GM12865 (cell line): ENCODE results near the gene PTPN13.

ENCODE experiments used
- DNase-seq: peaks from one replicate; pipeline ENCODE4 v3.0.0; 2010; ENCODE audit warnings: low read depth
- H3K4me3 ChIP-seq: 2 replicates; pipeline ENCODE4 v1.5.1; 2011; ENCODE audit warnings: mild to moderate bottlenecking, low read depth, low read length, control low read depth
- TF ChIP-seq, protein P1 (sequence below): IDR thresholded peaks from 2 replicates; pipeline ENCODE4 v1.5.1; 2011; ENCODE audit warnings: low read length, control low read depth, low read depth, inconsistent platforms; ENCODE audit not compliant: insufficient read depth; ENCODE audit errors: missing control alignments

Gene PTPN13

DNA sequence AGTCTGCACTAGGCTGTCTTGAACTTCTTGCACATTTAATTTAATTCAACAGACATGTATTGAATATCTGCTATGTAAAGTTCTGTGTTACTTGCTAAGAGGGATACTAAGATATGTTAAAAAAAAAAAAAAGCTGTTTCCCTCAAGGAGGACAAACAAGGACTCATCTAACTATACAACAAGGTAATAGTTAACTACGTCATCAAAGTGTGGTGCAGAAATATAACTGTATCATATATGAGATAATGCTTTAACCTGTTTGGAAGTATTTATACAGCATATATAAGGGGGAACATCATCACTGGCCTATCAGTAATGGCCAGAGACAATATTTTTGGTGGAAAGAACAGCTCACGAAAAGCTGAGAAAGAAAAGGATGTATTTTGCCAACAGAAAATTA, 89.9 kb downstream of the PTPN13 start:
- DNase-seq, result no peak
- no peak overlapping the region for H3K4me3 ChIP-seq
- TF ChIP-seq, protein P1, sequence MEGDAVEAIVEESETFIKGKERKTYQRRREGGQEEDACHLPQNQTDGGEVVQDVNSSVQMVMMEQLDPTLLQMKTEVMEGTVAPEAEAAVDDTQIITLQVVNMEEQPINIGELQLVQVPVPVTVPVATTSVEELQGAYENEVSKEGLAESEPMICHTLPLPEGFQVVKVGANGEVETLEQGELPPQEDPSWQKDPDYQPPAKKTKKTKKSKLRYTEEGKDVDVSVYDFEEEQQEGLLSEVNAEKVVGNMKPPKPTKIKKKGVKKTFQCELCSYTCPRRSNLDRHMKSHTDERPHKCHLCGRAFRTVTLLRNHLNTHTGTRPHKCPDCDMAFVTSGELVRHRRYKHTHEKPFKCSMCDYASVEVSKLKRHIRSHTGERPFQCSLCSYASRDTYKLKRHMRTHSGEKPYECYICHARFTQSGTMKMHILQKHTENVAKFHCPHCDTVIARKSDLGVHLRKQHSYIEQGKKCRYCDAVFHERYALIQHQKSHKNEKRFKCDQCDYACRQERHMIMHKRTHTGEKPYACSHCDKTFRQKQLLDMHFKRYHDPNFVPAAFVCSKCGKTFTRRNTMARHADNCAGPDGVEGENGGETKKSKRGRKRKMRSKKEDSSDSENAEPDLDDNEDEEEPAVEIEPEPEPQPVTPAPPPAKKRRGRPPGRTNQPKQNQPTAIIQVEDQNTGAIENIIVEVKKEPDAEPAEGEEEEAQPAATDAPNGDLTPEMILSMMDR, result no peak

DNA sequence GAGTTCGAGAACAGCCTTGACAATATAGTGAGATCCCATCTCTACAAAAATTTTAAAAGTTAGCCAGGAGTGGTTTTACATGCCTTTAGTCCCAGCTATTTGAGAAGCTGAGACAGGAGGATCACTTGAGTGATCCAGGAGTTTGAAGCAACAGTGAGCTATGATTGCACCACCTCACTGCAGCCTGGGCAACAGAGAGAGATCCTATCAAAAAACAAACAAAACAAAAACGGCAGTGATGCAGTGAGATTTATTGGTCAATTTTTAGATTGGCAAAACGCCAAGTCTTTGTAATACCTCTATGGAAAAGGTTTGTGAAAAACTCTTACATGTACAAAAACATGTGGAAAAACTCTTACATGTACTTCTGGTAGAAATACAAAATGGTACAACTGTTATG, 91.3 kb downstream of the PTPN13 start:
- TF ChIP-seq, protein P1, result no peak
- DNase-seq, result no peak
- H3K4me3 ChIP-seq, result no peak overlapping the region

DNA sequence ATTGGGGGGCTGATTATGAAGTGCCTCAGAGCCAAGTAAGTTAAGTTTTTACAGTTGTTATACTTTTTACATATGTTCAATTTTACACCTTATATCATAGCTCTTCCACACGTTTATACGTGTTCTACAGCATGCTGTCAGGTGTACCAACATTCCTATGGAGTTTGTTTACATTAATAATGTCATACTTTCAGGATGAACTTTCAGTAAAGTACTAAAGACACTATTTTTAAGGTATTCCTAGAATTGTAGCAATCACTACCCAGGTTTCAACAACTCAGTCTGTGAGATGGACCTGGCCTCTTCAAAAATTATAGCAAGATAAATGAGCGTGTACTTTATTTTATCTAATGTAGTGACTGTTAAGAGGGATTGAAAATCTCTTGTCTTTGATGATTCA, 92.6 kb downstream of the PTPN13 start:
- DNase-seq, result no peak
- H3K4me3 ChIP-seq, result no peak overlapping the region
- TF ChIP-seq, protein P1, result no peak

DNA sequence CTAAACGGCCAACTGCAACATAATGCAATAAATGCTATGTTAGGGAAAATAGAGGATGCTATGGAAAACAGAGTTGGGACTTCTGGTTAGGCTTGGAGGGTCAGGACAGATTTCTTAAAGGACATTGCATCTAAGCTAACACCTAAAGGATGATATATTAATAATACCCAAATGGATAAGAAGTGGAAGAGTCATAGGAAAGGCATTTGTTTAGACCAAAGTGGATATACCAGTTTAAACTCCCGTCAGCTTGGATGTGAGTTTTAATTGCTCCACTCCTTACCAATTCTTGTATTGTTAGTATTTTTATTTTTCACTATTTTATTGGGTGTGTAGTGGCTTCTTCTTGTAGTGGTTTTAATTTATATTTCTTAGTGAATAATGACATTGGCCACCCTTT, 93.9 kb downstream of the PTPN13 start:
- no peak overlapping the region for H3K4me3 ChIP-seq
- no peak for DNase-seq
- TF ChIP-seq, protein P1, result no peak

DNA sequence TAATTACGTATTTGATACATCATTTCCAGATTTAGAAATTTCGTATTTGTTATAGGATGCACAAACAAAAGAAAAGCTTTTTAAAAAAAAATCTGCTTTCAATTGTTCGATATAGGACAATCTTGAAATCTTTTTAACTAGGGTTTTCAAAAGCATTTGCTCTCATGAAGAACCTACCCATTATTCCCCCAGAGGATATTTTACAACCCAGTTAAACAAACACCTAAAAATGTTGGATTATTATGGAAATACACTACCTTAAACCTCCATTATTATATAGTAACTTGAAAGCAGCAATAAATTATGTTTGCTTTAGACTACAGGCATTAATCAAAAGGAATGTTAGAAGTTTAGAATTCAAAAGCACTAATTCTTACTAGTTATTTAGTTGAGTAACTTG, 110.5 kb downstream of the PTPN13 start:
- no peak for DNase-seq
- TF ChIP-seq, protein P1, result no peak
- no peak overlapping the region for H3K4me3 ChIP-seq

DNA sequence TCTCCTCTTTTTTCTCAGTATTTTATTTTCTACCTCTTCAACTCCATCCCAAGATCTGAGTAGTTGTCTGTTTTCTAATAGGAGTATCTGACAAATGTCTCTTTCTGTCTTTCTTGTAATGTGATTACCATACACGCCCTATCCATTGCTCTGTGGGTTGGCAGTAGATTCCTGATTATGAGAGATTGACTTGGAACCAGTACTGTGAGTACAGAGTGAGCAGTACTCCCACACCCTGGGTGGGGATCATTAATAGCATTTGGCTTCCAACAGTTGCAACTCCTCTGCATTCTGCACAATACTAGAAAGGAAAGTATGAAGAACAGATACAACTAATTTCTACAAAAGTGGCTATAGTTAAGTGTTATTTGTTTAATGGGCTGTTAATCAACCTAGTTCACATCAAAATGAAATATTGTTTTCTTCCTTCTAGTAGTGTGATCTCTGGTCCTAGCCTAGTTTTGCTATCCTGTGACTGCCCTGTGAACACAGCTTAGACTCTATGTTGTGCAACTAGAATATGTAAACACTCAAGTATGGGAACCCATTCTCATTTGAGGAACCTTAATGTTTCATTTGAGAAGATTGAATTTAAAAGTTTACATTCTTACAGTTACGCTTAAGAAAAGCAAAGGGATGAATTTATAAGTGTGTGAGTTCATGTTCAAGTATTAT, 112.9 kb downstream of the PTPN13 start:
- TF ChIP-seq, protein P1, result no peak
- H3K4me3 ChIP-seq, result no peak overlapping the region
- no peak for DNase-seq

DNA sequence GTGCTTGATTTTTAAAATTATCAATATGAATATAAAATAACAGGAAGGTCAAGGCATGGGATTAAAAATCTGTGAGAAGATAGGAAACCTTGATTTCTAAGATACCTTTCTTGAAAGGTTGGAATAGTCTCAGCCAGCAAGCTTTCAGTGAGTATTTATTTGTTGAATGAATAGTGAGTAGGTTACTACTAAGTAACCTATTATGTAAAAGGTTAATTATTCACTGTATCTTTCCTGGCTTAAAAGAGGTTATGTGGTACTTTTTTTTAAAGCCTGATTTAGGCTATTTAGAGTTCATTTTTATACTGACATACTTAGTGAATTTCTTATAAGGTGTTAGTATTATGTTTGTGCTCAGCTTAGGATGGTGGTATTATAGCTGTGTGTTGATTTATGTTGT, 123.5 kb downstream of the PTPN13 start:
- no peak for DNase-seq
- TF ChIP-seq, protein P1, result no peak

More for the DNA sequence above, 123.5 kb downstream of the PTPN13 start:
- no peak overlapping the region for H3K4me3 ChIP-seq
